BE2C (cell line): Measurements from ENCODE around the gene BCLAF1.

Source experiments
- DNase-seq: peaks from one replicate; pipeline ENCODE4 v3.0.0-alpha.2; 2020
- H3K27me3 ChIP-seq: fragments of 250-450 bp; sonication (Bioruptor Pico); 2 replicates; pipeline ENCODE4 v1.5.1; 2020; ENCODE audit warnings: mild to moderate bottlenecking
- H3K36me3 ChIP-seq: fragments of 250-450 bp; sonication (Bioruptor Pico); 2 replicates; pipeline ENCODE4 v1.5.1; 2020; ENCODE audit warnings: mild to moderate bottlenecking
- H3K4me1 ChIP-seq: fragments of 250-450 bp; sonication (Bioruptor Pico); 2 replicates; pipeline ENCODE4 v1.5.1; 2020
- H3K4me3 ChIP-seq: 2 replicates; pipeline ENCODE4 v1.5.1; 2011; ENCODE audit warnings: low read depth, low read length
- H3K9me3 ChIP-seq: fragments of 250-450 bp; sonication (Bioruptor Pico); 2 replicates; pipeline ENCODE4 v1.5.1; 2020
- TF ChIP-seq, protein P1 (sequence below): IDR thresholded peaks from 2 replicates; pipeline ENCODE4 v1.5.1; 2012; ENCODE audit warnings: mild to moderate bottlenecking, low read depth, low read length

The BCLAF1 gene

DNA sequence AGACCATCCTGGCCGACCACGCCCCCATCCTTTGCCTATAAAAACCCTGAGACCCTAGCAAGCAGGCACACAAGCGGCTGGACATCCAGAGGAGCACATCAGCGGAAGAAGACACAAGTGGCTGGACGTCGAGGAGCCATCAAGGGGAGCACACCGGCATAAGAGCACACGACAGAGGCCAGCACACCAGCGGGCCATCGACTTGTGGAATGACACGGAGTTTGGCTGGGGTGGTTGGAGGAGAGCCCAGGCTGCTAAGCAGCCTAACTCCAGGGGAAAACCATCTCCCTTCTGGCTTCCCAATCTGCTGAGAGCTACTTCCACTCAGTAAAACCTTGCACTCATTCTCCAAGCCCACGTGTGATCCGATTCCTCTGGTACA, 44.8 kb upstream of the BCLAF1 start:
- Histone ChIP-seq H3K4me3 (no peak overlapping the region), H3K4me1 (no peaks in the 10 kb centered on the region), H3K9me3 (no peaks in the 10 kb centered on the region), H3K36me3 (no peaks in the 10 kb centered on the region), H3K27me3 (no peaks in the 10 kb centered on the region)
- TF ChIP-seq, protein P1, sequence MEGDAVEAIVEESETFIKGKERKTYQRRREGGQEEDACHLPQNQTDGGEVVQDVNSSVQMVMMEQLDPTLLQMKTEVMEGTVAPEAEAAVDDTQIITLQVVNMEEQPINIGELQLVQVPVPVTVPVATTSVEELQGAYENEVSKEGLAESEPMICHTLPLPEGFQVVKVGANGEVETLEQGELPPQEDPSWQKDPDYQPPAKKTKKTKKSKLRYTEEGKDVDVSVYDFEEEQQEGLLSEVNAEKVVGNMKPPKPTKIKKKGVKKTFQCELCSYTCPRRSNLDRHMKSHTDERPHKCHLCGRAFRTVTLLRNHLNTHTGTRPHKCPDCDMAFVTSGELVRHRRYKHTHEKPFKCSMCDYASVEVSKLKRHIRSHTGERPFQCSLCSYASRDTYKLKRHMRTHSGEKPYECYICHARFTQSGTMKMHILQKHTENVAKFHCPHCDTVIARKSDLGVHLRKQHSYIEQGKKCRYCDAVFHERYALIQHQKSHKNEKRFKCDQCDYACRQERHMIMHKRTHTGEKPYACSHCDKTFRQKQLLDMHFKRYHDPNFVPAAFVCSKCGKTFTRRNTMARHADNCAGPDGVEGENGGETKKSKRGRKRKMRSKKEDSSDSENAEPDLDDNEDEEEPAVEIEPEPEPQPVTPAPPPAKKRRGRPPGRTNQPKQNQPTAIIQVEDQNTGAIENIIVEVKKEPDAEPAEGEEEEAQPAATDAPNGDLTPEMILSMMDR = no peak
- no peak for DNase-seq

GRCh38 chr6:136333824-136334464, 44.3 kb upstream of the BCLAF1 start:
- no peaks in the 10 kb centered on the region for H3K36me3 ChIP-seq
- no peak overlapping the region for H3K4me3 ChIP-seq
- H3K27me3 ChIP-seq = no peaks in the 10 kb centered on the region
- TF ChIP-seq, protein P1 = no peak
- no peaks in the 10 kb centered on the region for H3K9me3 ChIP-seq
- DNase-seq = no peak
- H3K4me1 ChIP-seq = no peaks in the 10 kb centered on the region

- no peaks in the 10 kb centered on the region for H3K36me3 ChIP-seq
- H3K27me3 ChIP-seq = no peaks in the 10 kb centered on the region
- TF ChIP-seq, protein P1 = no peak
- no peak for DNase-seq
- no peaks in the 10 kb centered on the region for H3K9me3 ChIP-seq
- no peaks in the 10 kb centered on the region for H3K4me1 ChIP-seq
- no peak overlapping the region for H3K4me3 ChIP-seq
Measured at GRCh38 chr6:136331461-136331860, 41.8 kb upstream of the BCLAF1 start.

GRCh38 chr6:136330634-136331033, 41.0 kb upstream of the BCLAF1 start:
- H3K4me3 ChIP-seq = no peak overlapping the region
- H3K9me3 ChIP-seq = no peaks in the 10 kb centered on the region
- TF ChIP-seq, protein P1 = no peak
- no peak for DNase-seq
- no peaks in the 10 kb centered on the region for H3K36me3 ChIP-seq
- H3K4me1 ChIP-seq = peaks cover 4% of the 10 kb centered on the region
- no peaks in the 10 kb centered on the region for H3K27me3 ChIP-seq

GRCh38 chr6:136326038-136326553, 36.5 kb upstream of the BCLAF1 start:
- Histone ChIP-seq H3K4me3 (no peak overlapping the region), H3K4me1 (peaks cover 4% of the 10 kb centered on the region), H3K27me3 (no peaks in the 10 kb centered on the region), H3K36me3 (no peaks in the 10 kb centered on the region), H3K9me3 (no peaks in the 10 kb centered on the region)
- DNase-seq = peak; percentile 21
- TF ChIP-seq, protein P1 = no peak

DNA sequence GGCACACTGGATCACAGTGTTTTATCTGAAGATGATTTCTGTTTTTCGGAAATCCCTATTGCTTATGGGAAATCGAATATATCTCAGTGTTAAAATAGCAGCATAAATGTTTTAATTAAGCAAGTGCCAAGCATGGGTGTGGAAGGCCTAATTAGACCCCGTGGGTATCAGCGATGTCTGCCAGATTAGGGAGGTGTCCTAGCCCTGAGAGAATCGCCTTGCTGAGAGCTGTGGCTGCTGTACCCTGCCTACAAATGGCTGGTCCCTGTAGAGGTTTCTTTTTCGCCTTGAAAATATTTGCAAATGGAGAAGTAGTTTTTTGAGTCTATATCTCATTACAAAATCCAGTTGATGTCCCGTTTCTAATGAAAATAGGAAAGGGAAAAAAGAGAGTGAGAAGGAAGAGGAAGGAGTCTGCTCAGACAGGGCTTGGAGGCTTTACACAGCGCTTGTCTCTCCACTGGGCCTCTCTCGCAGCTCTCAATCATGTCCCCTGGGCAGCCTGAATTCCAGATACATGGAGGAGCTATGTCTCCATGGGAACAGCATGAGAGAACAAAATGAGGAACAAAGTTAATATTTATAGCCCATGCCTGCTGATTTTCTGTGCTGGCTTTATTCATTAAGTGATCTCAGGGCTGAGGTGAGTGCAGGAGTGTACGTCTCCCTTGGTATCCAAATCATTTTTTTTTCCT, 35.2 kb upstream of the BCLAF1 start:
- TF ChIP-seq, protein P1 = no peak
- no peak for DNase-seq
- H3K27me3 ChIP-seq = no peaks in the 10 kb centered on the region

More for the DNA sequence above, 35.2 kb upstream of the BCLAF1 start:
- Histone ChIP-seq H3K36me3 (no peaks in the 10 kb centered on the region), H3K4me3 (no peak overlapping the region), H3K9me3 (no peaks in the 10 kb centered on the region), H3K4me1 (peaks cover 4% of the 10 kb centered on the region)
